PC-3 (cell line): ENCODE data around the gene SPCS3. TPM values are rescaled to one million over a fixed set of nuclear protein-coding genes. Genes with fewer than 3 reads are reported as not detected.
A peak's percentile ranks its signal among the peaks of the same experiment; 100 is the strongest.
"Not testable (repeated sequence)": the region's sequence is repeated elsewhere in the genome, so short reads cannot be mapped to it uniquely, and the experiment has no call there.

Experiments used
- ATAC-seq: fragments of 200-7000 bp; cut with Tn5 transposase; 2 replicates; pipeline ENCODE4 v1.9.1; 2020; ENCODE audit warnings: mild to moderate bottlenecking, moderate library complexity
- BruUV-seq: library from RNA; stranded (reverse); fragments of 400-500 nt; replicated peaks from 2 replicates; lab custom pipeline; 2021; lab: Mats Ljungman, UMichigan
- CTCF ChIA-PET: fragments of 300-600 bp; sonication (Branson Sonifier 250); formaldehyde crosslinking; loops from one replicate; lab custom pipeline; 2022; ENCODE audit warnings: antibody characterized with exemption; lab: Charles Lee
- POLR2A ChIA-PET: fragments of 300-600 bp; sonication (Branson Sonifier 250); formaldehyde crosslinking; loops from one replicate; lab custom pipeline; 2022; ENCODE audit warnings: antibody characterized with exemption; ENCODE audit not compliant: unreplicated experiment; lab: Charles Lee
- DNase-seq: peaks from one replicate; pipeline ENCODE4 v3.0.0-alpha.2; 2015
- H2AFZ ChIP-seq: fragments of 300-600 bp; sonication (generic); 2 replicates; pipeline ENCODE4 v1.6.0; 2016; ENCODE audit warnings: antibody characterized with exemption, low read length
- H3F3A ChIP-seq: fragments of 300-600 bp; sonication (generic); one replicate; pipeline ENCODE4 v1.6.0; 2017; ENCODE audit warnings: antibody characterized with exemption, low read length, control low read depth, mild to moderate bottlenecking; ENCODE audit not compliant: unreplicated experiment
- H3K27ac ChIP-seq: fragments of 300-600 bp; sonication (generic); 2 replicates; pipeline ENCODE4 v1.5.1; 2016; ENCODE audit warnings: mild to moderate bottlenecking, low read length
- H3K27me3 ChIP-seq: fragments of 300-600 bp; sonication (generic); 2 replicates; pipeline ENCODE4 v1.6.1; 2016; ENCODE audit warnings: low read length, mixed read lengths
- H3K36me3 ChIP-seq: fragments of 300-600 bp; sonication (generic); 2 replicates; pipeline ENCODE4 v1.6.1; 2016; ENCODE audit warnings: low read depth, mixed run types, low read length, mixed read lengths
- H3K4me1 ChIP-seq: fragments of 300-600 bp; sonication (generic); 2 replicates; pipeline ENCODE4 v1.5.1; 2016; ENCODE audit warnings: low read length; ENCODE audit not compliant: insufficient read depth
- H3K4me2 ChIP-seq: fragments of 300-600 bp; sonication (generic); 2 replicates; pipeline ENCODE4 v1.6.0; 2016; ENCODE audit warnings: low read length
- H3K4me3 ChIP-seq: fragments of 300-600 bp; sonication (generic); 2 replicates; pipeline ENCODE4 v1.5.1; 2016; ENCODE audit warnings: mild to moderate bottlenecking, low read length, mixed read lengths
- H3K79me2 ChIP-seq: fragments of 300-600 bp; sonication (generic); 2 replicates; pipeline ENCODE4 v1.6.1; 2017; ENCODE audit warnings: low read length, mixed read lengths
- H3K9ac ChIP-seq: fragments of 300-600 bp; sonication (generic); 2 replicates; pipeline ENCODE4 v1.6.0; 2016; ENCODE audit warnings: mild to moderate bottlenecking, low read length
- H3K9me2 ChIP-seq: fragments of 300-600 bp; sonication (generic); replicated peaks from 2 replicates; pipeline ENCODE4 v1.6.1; 2016; ENCODE audit warnings: mixed run types, low read length, mixed read lengths
- H3K9me3 ChIP-seq: fragments of 300-600 bp; sonication (generic); 2 replicates; pipeline ENCODE4 v1.6.1; 2016; ENCODE audit warnings: low read length, mixed read lengths
- H4K20me1 ChIP-seq: fragments of 300-600 bp; sonication (generic); 2 replicates; pipeline ENCODE4 v1.6.1; 2016; ENCODE audit warnings: low read length, mixed read lengths
- EZH2 ChIP-seq: fragments of 300-600 bp; sonication (generic); IDR thresholded peaks from one replicate; pipeline ENCODE4 v1.6.1; 2017; ENCODE audit warnings: antibody characterized with exemption, mild to moderate bottlenecking, low read length; ENCODE audit not compliant: unreplicated experiment
- EZH2phosphoT487 ChIP-seq: fragments of 300-600 bp; sonication (generic); IDR thresholded peaks from 2 replicates; pipeline ENCODE4 v1.6.1; 2018; ENCODE audit warnings: mild to moderate bottlenecking, antibody characterized with exemption, low read length, borderline replicate concordance
- intact Hi-C: fragments of 100-400 bp; cut with micrococcal nuclease; formaldehyde crosslinking; loops from 2 replicates; pipeline ENCODE4 v1.9.0; 2023
- total RNA-seq: library from RNA; depleted of rRNA; stranded (reverse); fragments of >200 nt; gene quantifications from 2 replicates; pipeline ENCODE4 v1.2.3, GENCODE V29; 2014
- TF ChIP-seq, protein P1 (sequence below): fragments of 300-600 bp; sonication (generic); conservative IDR thresholded peaks from 2 replicates; pipeline ENCODE4 v1.5.1; 2017; ENCODE audit warnings: antibody characterized with exemption, low read depth, mild to moderate bottlenecking, low read length

SPCS3 gene
- total RNA-seq, 1 experiment from 2014 or later: 56.1 TPM

DNA sequence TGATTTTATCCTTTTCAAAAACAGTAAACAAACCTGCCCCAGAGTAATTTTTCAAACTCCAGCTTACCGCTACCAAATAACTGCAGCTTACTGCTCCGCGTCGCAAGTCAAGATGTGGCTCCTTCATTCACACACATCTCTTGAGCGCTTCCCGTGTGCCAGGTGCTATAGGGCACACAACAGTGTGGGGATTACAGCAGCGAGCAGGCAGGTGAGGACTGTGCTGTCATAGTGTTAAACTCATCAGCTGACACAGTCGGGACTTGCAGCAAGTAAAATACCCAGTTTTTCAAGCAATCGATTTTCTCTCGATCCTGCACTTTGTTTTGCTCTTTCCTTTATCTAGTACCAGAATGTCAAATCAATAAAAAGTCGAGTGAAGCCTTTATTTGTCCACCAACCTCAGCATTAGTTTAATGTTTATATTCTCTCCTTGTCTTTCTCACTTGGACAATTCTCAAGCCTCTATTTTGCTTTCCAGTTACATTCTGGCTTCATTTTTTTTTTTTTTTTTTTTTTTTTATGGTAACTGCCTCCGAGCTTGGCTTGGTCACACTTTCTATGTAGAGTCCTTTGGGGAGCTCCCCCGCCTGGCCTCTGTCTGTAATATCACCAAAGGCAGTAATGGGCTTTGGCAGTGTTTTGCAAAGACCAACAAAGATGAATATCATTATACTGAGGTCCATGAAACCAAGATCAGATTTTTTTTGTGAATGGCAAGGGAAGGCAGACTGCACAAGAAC is 42.4 kb upstream of the SPCS3 start:
- Histone ChIP-seq H3K4me1 (peaks cover 27% of the 10 kb centered on the region), H3K36me3 (no peaks in the 10 kb centered on the region), H3F3A (no peaks in the 10 kb centered on the region), H3K4me3 (peak overlapping the region; percentile 55), H3K9me3 (no peaks in the 10 kb centered on the region), H3K9me2 (no peaks in the 10 kb centered on the region), H3K79me2 (no peaks in the 10 kb centered on the region), H2AFZ (peak overlapping the region; percentile 75), H3K27ac (no peak overlapping the region), H4K20me1 (no peaks in the 10 kb centered on the region), H3K4me2 (peak overlapping the region; percentile 79), H3K9ac (peak overlapping the region; percentile 15; the same call in 1 of the 2 replicates), H3K27me3 (no peaks in the 10 kb centered on the region)
- CTCF ChIA-PET: interaction anchor here (0.6 to 2.4 kb wide), 4 partner anchors 64 to 356 kb away, joined by 3 to 12 read pairs (median 7); no protein-coding TSS in a partner anchor
- POLR2A ChIA-PET: interaction anchor here (0.6 kb wide), 1 partner anchor 24 kb away, joined by 11 read pairs; no protein-coding TSS in a partner anchor
- ATAC-seq: peak; percentile 63
- peak; percentile 63 for DNase-seq
- no peak for TF ChIP-seq EZH2phosphoT487
- TF ChIP-seq, protein P1, sequence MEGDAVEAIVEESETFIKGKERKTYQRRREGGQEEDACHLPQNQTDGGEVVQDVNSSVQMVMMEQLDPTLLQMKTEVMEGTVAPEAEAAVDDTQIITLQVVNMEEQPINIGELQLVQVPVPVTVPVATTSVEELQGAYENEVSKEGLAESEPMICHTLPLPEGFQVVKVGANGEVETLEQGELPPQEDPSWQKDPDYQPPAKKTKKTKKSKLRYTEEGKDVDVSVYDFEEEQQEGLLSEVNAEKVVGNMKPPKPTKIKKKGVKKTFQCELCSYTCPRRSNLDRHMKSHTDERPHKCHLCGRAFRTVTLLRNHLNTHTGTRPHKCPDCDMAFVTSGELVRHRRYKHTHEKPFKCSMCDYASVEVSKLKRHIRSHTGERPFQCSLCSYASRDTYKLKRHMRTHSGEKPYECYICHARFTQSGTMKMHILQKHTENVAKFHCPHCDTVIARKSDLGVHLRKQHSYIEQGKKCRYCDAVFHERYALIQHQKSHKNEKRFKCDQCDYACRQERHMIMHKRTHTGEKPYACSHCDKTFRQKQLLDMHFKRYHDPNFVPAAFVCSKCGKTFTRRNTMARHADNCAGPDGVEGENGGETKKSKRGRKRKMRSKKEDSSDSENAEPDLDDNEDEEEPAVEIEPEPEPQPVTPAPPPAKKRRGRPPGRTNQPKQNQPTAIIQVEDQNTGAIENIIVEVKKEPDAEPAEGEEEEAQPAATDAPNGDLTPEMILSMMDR: peak; percentile 72
- intact Hi-C loops: loop anchor here (1.0 kb wide), 2 partner anchors 127 to 243 kb away; no protein-coding TSS in a partner anchor
- BruUV-seq: no TSS peak

DNA sequence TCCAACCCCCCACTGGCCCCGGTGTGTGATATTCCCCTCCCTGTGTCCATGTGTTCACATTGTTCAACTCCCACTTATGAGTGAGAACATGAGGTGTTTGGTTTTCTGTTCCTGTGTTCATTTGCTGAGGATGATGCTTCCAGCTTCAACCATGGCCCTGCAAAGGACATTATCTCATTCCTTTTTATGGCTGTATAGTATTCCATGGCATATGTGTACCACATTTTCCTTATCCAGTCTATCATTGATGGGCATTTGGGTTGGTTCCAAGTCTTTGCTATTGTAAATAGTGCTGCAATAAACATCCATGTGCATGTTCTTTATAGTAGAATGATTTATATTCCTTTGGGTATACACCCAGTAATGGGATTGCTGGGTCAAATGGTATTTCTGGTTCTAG is 40.2 kb upstream of the SPCS3 start:
- H2AFZ ChIP-seq, H3K79me2 ChIP-seq, H3K36me3 ChIP-seq, H4K20me1 ChIP-seq, POLR2A ChIA-PET, H3K9ac ChIP-seq, H3K9me3 ChIP-seq, H3K27me3 ChIP-seq, H3K27ac ChIP-seq, DNase-seq, CTCF ChIA-PET, H3K4me3 ChIP-seq, intact Hi-C loops, H3K9me2 ChIP-seq, ATAC-seq, H3F3A ChIP-seq, H3K4me2 ChIP-seq, BruUV-seq: not testable (repeated sequence)
- H3K4me1 ChIP-seq: peaks cover 14% of the 10 kb centered on the region

DNA sequence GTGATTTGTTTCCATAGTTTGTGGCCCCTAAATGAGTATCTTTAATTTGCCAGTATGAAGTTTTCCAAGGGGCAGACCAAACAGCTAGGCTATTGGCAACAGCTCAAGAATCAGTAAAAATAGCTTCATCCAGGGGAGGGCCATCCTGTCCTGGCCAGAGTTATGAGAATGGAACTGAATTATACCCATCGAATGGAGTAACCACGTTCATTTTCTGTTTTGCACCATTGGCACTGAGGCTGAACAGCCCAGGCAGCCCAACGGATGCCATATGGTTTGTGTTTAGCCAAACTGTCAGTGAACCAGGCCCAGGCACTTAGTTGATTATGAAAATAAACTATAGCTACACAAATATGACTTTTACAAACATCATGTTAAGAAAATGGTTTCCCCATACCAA is 33.0 kb upstream of the SPCS3 start:
- ChIA-PET POLR2A (no interaction called here), CTCF (no interaction called here)
- H3F3A ChIP-seq: no peaks in the 10 kb centered on the region
- peaks cover 3% of the 10 kb centered on the region; the same call in 1 of the 2 replicates for H3K4me1 ChIP-seq
- H3K9ac ChIP-seq: no peak overlapping the region
- H3K36me3 ChIP-seq: no peaks in the 10 kb centered on the region
- ATAC-seq (no peak), DNase-seq (no peak)
- H4K20me1 ChIP-seq: no peaks in the 10 kb centered on the region
- H3K4me3 ChIP-seq: no peak overlapping the region
- H3K79me2 ChIP-seq: no peaks in the 10 kb centered on the region
- no peaks in the 10 kb centered on the region for H3K9me2 ChIP-seq
- BruUV-seq: no TSS peak
- H3K27me3 ChIP-seq: no peaks in the 10 kb centered on the region
- TF ChIP-seq, protein P1: no peak
- no peak for TF ChIP-seq EZH2phosphoT487
- no peak for TF ChIP-seq EZH2
- no peaks in the 10 kb centered on the region for H3K9me3 ChIP-seq
- no peak overlapping the region for H3K4me2 ChIP-seq
- intact Hi-C loops: no loop called here
- no peak overlapping the region for H2AFZ ChIP-seq
- no peak overlapping the region for H3K27ac ChIP-seq
